ENCODE data around the gene FAM193A.
"Not testable (repeated sequence)": the region's sequence is repeated elsewhere in the genome, so short reads cannot be mapped to it uniquely, and the experiment has no call there.

Gene FAM193A

GRCh38 chr4:2588259-2588658, 51.8 kb downstream of the FAM193A start:
- Histone ChIP-seq H3K27ac (ENCODE audit: poor library complexity, severe bottlenecking) (no peak overlapping the region), H3K9me3 (ENCODE audit: severe bottlenecking) (no peaks in the 10 kb centered on the region), H3K36me3 (ENCODE audit: low read depth) (no peaks in the 10 kb centered on the region), H3K4me3 (ENCODE audit: severe bottlenecking) (no peak overlapping the region), H3K4me1 (ENCODE audit: insufficient read depth, poor library complexity, severe bottlenecking) (peaks cover 4% of the 10 kb centered on the region), H3K27me3 (ENCODE audit: insufficient read depth, poor library complexity, severe bottlenecking) (no peaks in the 10 kb centered on the region)
- no peak for DNase-seq (ENCODE audit: low spot score)
- no peak for ATAC-seq (ENCODE audit: low read depth)
- no peak for TF ChIP-seq CTCF (IDR thresholded peaks at IDR 0.05; ENCODE audit: poor library complexity, severe bottlenecking)

- DNase-seq (ENCODE audit: low spot score) (no peak), ATAC-seq (ENCODE audit: low read depth) (no peak)
- H3K36me3 ChIP-seq (ENCODE audit: low read depth): peaks cover under 1% of the 10 kb centered on the region; the same call in 1 of the 2 replicates
- H3K27ac ChIP-seq (ENCODE audit: poor library complexity, severe bottlenecking): no peak overlapping the region
- no peak for TF ChIP-seq CTCF (IDR thresholded peaks at IDR 0.05; ENCODE audit: poor library complexity, severe bottlenecking)
- no peak overlapping the region for H3K4me3 ChIP-seq (ENCODE audit: severe bottlenecking)
- H3K27me3 ChIP-seq (ENCODE audit: insufficient read depth, poor library complexity, severe bottlenecking): no peaks in the 10 kb centered on the region
- H3K4me1 ChIP-seq (ENCODE audit: insufficient read depth, poor library complexity, severe bottlenecking): no peaks in the 10 kb centered on the region
- H3K9me3 ChIP-seq (ENCODE audit: severe bottlenecking): no peaks in the 10 kb centered on the region
These were observed 54.7 kb downstream of the FAM193A start for GRCh38 chr4:2591189-2591588.

- not testable (repeated sequence) for H3K4me1 ChIP-seq (ENCODE audit: insufficient read depth, poor library complexity, severe bottlenecking); ATAC-seq (ENCODE audit: low read depth); H3K27ac ChIP-seq (ENCODE audit: poor library complexity, severe bottlenecking); H3K36me3 ChIP-seq (ENCODE audit: low read depth); H3K4me3 ChIP-seq (ENCODE audit: severe bottlenecking); DNase-seq (ENCODE audit: low spot score); H3K27me3 ChIP-seq (ENCODE audit: insufficient read depth, poor library complexity, severe bottlenecking); H3K9me3 ChIP-seq (ENCODE audit: severe bottlenecking)
These were observed 55.6 kb downstream of the FAM193A start for GRCh38 chr4:2592014-2592413.

- no peaks in the 10 kb centered on the region for H3K4me1 ChIP-seq (ENCODE audit: insufficient read depth, poor library complexity, severe bottlenecking)
- peaks cover 5% of the 10 kb centered on the region; the same call in 1 of the 2 replicates for H3K36me3 ChIP-seq (ENCODE audit: low read depth)
- no peak for TF ChIP-seq CTCF (IDR thresholded peaks at IDR 0.05; ENCODE audit: poor library complexity, severe bottlenecking)
- H3K4me3 ChIP-seq (ENCODE audit: severe bottlenecking): no peak overlapping the region
- H3K9me3 ChIP-seq (ENCODE audit: severe bottlenecking): no peaks in the 10 kb centered on the region
- ATAC-seq (ENCODE audit: low read depth): peak; percentile 51; the same call in 2 of the 3 replicates
- H3K27me3 ChIP-seq (ENCODE audit: insufficient read depth, poor library complexity, severe bottlenecking): no peaks in the 10 kb centered on the region
- no peak for DNase-seq (ENCODE audit: low spot score)
- no peak overlapping the region for H3K27ac ChIP-seq (ENCODE audit: poor library complexity, severe bottlenecking)
These were observed 56.1 kb downstream of the FAM193A start for GRCh38 chr4:2592572-2592971.

- TF ChIP-seq CTCF (IDR thresholded peaks at IDR 0.05; ENCODE audit: poor library complexity, severe bottlenecking): no peak
- Histone ChIP-seq H3K9me3 (ENCODE audit: severe bottlenecking) (no peaks in the 10 kb centered on the region), H3K36me3 (ENCODE audit: low read depth) (peaks cover 7% of the 10 kb centered on the region), H3K4me1 (ENCODE audit: insufficient read depth, poor library complexity, severe bottlenecking) (no peaks in the 10 kb centered on the region), H3K27ac (ENCODE audit: poor library complexity, severe bottlenecking) (no peak overlapping the region), H3K27me3 (ENCODE audit: insufficient read depth, poor library complexity, severe bottlenecking) (no peaks in the 10 kb centered on the region), H3K4me3 (ENCODE audit: severe bottlenecking) (no peak overlapping the region)
- ATAC-seq (ENCODE audit: low read depth): 0 out of 3 replicates have a peak, but pooled peaks have one; percentile 42
- no peak for DNase-seq (ENCODE audit: low spot score)
These were observed 56.6 kb downstream of the FAM193A start for GRCh38 chr4:2593003-2593402.
